NT2/D1 (cell line): ENCODE data around the gene MEGF6.

ENCODE experiments used
- SUZ12 ChIP-seq: IDR thresholded peaks from 2 replicates; pipeline ENCODE4 v1.6.1; 2011; ENCODE audit not compliant: insufficient read length, insufficient read depth; ENCODE audit errors: extremely low read depth
- ZNF274 ChIP-seq: IDR thresholded peaks from 2 replicates; pipeline ENCODE4 v1.6.1; 2011; ENCODE audit warnings: mild to moderate bottlenecking, low read depth, low read length

DNA sequence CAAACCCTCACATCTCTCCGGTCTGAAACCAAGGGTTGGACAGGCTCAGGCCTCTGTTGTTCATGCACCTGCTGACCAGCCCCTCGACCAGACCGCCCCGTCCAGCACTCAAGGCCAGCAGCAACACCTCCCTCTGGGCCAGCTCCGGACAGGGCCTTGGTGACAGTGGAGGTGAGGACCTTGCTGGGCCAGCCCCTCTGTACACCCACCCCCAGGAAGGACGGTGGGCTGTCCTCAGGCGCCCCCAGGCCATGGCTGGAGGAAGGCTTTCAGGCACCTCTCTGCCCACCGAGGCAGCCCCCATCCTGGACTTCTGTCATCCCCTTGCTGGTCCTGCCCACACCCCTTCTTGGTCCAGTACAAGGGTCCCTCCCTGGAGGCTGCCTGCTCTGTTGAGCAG is 48.6 kb downstream of the MEGF6 start:
- no peak for TF ChIP-seq SUZ12
- TF ChIP-seq ZNF274 = no peak
